ENCODE measurements around the gene SBF2. TPM values are rescaled to one million over a fixed set of nuclear protein-coding genes. Genes with fewer than 3 reads are reported as not detected.

Gene SBF2
- total and polyA plus RNA-seq, 2 of the 13 experiments (the other 11 are each of a cell fraction or from before 2014, with no cell fraction given), result 24.0 to 45.8 TPM

- Histone ChIP-seq H3K9ac (ENCODE audit: insufficient read depth, low read depth, low read length) (no peak overlapping the region), H4K20me1 (ENCODE audit: insufficient read depth, low read length) (no peaks in the 10 kb centered on the region), H3K79me2 (ENCODE audit: insufficient read depth, low read length) (no peaks in the 10 kb centered on the region), H3K4me1 (ENCODE audit: insufficient read depth, low read length) (no peaks in the 10 kb centered on the region), H3K36me3 (replicated peaks in 1 of 2; ENCODE audit: control insufficient read depth in 1 of 2, insufficient read depth in 2 of 2, low read length in 2 of 2) (0 out of 5 replicates have a peak, but pooled peaks cover 0 to 3% of the 10 kb centered on the region in 2 experiments), H3K4me2 (ENCODE audit: low read depth, low read length) (no peak overlapping the region), H2AFZ (ENCODE audit: low read length) (no peak overlapping the region), H3K27me3 (ENCODE audit: control insufficient read depth in 1 of 2, insufficient read depth in 2 of 2, low read length in 2 of 2) (no peaks in the 10 kb centered on the region), H3K27ac (ENCODE audit: extremely low read length, insufficient read depth, low read length) (no peak overlapping the region), H3K9me3 (ENCODE audit: low read length) (no peaks in the 10 kb centered on the region), H3K4me3 (replicated peaks in 1 of 3; ENCODE audit: insufficient read depth in 1 of 3, low read depth in 2 of 3, low read length in 3 of 3) (no peak overlapping the region)
- DNase-seq (ENCODE audit: low spot score) (no peak), ATAC-seq (no peak), FAIRE-seq (no peak)
- ChIA-PET POLR2A (no interaction called here), CTCF (ENCODE audit: low intra/inter-chr PET ratio, low total read pairs) (no interaction called here)
- no TSS peak for BruUV-seq (replicated peaks)
- 97% methylated on average over 1 of the region's 1 CpG for WGBS (ENCODE audit: low lambda C conversion rate)
- in situ Hi-C loops (cut with HindIII; ENCODE audit: extremely low pct_ligation_motif_present, low pct_unique_long_range_greater_than_20kb), result no loop called here
- no peak for TF ChIP-seq KAT8 (CRISPR knock-in tag; IDR thresholded peaks at IDR 0.05)
- TF ChIP-seq MEF2D (CRISPR knock-in tag; IDR thresholded peaks at IDR 0.05), result no peak
- TF ChIP-seq AFF4 (CRISPR knock-in tag; IDR thresholded peaks at IDR 0.05), result no peak
- TF ChIP-seq CCDC6 (CRISPR knock-in tag; IDR thresholded peaks at IDR 0.05), result no peak
- TF ChIP-seq HINFP (CRISPR knock-in tag; IDR thresholded peaks at IDR 0.05; ENCODE audit: low read depth), result no peak
- TF ChIP-seq NR3C1 (CRISPR knock-in tag; IDR thresholded peaks at IDR 0.05), result no peak
- no peak for TF ChIP-seq TBX2 (CRISPR knock-in tag; IDR thresholded peaks at IDR 0.05; ENCODE audit: borderline replicate concordance)
- TF ChIP-seq ZNF891 (CRISPR knock-in tag; IDR thresholded peaks at IDR 0.05), result no peak
- no peak for TF ChIP-seq SP2 (CRISPR knock-in tag; IDR thresholded peaks at IDR 0.05)
- no peak for TF ChIP-seq ZBTB20 (CRISPR knock-in tag; IDR thresholded peaks at IDR 0.05; ENCODE audit: borderline replicate concordance, low read depth)
- no peak for TF ChIP-seq LBX2 (CRISPR knock-in tag; IDR thresholded peaks at IDR 0.05; ENCODE audit: borderline replicate concordance)
- TF ChIP-seq NR2F2 (IDR thresholded peaks at IDR 0.05; ENCODE audit: borderline replicate concordance, low read depth), result no peak
- TF ChIP-seq AHR (CRISPR knock-in tag; IDR thresholded peaks at IDR 0.05), result no peak
- no peak for TF ChIP-seq ZNF569 (CRISPR knock-in tag; IDR thresholded peaks at IDR 0.05; ENCODE audit: borderline replicate concordance)
- TF ChIP-seq TIGD3 (CRISPR knock-in tag; IDR thresholded peaks at IDR 0.05; ENCODE audit: borderline replicate concordance), result no peak
- TF ChIP-seq ZNF557 (CRISPR knock-in tag; IDR thresholded peaks at IDR 0.05), result no peak
- no peak for TF ChIP-seq ZNF883 (CRISPR knock-in tag; IDR thresholded peaks at IDR 0.05; ENCODE audit: not compliant biosample characterization)
- no peak for TF ChIP-seq RAD21 (CRISPR knock-in tag; IDR thresholded peaks at IDR 0.05)
- TF ChIP-seq ZNF496 (CRISPR knock-in tag; IDR thresholded peaks at IDR 0.05; ENCODE audit: insufficient replicate concordance), result no peak
- no peak for TF ChIP-seq JUNB (CRISPR knock-in tag; IDR thresholded peaks at IDR 0.05; ENCODE audit: borderline replicate concordance)
- intact Hi-C loops (cut with micrococcal nuclease; ENCODE audit: unreplicated experiment), result no loop called here
These were observed 394.3 kb downstream of the SBF2 start for GRCh38 chr11:9899676-9900075.
